GM21529 (cell line): ENCODE measurements around the gene MRGPRG.
"Not testable (repeated sequence)": the region's sequence is repeated elsewhere in the genome, so short reads cannot be mapped to it uniquely, and the experiment has no call there.

Experiments used
- ATAC-seq: cut with Tn5 transposase; IDR thresholded peaks from one replicate; pipeline ENCODE4 v1.9.1; 2021; ENCODE audit not compliant: unreplicated experiment

The MRGPRG gene

DNA sequence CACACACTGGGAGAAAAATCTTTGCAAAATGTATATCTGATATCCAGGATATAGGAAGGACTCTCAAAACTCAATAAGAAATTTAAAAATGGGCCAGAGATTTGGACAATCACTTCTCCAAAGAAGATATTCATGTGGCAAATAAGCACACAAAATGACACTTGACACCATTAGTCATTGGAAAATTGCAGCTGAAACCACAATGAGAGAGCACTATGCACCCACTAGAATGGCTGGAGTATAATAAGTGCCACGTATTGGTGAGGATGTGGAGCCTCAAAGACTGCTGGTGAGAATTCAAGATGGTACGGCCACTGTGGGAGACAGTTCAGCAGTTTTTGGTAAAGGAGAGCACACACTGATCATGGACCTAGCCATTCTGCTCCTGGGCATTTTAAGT, 40.7 kb downstream of the MRGPRG start:
- no peak for ATAC-seq

DNA sequence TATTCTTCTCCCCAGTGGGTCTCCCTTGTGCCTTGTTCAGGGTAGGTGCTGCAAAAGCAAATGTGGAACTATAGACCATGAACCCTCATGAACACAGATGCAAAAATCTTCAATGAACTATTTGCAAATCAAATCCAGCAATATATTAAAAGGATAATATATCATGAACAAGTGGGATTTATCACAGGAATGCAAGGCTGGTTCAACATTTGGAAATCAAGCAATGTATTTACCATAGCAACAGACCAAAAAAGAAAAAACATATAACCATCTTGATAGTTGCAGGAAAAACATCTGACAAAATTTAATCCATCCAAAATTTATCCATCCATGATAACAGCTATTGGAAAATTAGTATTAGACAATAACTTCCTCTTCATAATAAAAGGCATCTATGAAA, 42.1 kb downstream of the MRGPRG start:
- ATAC-seq, result no peak

DNA sequence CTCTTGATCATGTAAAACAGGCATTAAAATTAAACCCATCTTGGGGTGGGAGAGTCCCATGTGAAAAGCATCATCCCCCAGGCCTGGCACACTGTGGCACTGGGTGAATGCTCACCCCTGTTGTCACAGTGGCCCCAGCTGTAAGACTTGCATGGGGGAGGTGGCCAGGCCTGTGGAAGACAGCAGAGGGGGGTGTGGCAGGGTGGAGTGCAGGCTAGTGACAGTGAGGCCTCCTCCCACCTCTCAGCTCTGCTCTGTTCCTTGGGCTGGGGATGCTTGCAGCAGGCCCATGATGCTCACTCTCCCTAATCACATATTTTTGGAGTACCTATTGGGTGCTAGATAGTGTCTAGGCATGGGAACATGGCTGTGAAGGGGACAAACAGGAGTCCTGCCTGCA, 43.4 kb downstream of the MRGPRG start:
- no peak for ATAC-seq

DNA sequence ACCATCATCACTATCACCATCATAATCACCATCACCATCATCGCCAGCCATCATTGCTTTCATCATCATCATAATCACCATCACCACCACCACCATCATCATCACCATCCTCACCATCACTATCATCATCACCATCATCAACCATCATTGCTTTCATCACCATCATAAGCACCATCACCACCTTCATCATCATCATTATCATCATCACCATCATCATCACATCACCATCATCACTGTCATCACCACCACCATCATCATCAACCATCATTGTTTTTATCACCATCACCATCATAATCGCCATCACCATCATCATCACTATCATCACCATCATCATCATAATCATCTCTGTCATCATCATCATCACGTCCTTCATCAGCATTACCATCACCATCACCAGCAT, 44.2 kb downstream of the MRGPRG start:
- no peak for ATAC-seq

DNA sequence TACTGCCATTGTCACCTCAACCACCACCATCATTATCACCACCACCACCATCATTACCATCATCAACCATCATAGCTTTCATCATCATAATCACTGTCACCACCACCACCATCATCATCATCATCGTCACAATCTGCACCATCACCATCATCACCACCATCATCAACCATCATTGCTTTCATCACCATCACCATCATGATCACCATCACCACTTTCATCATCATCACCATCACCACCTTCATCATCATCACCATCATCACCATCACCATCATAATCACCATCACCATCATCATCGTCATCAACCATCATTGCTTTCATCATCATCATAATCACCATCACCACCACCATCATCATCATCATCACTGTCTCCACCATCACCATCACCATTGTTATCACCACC, 44.8 kb downstream of the MRGPRG start:
- ATAC-seq, result no peak

DNA sequence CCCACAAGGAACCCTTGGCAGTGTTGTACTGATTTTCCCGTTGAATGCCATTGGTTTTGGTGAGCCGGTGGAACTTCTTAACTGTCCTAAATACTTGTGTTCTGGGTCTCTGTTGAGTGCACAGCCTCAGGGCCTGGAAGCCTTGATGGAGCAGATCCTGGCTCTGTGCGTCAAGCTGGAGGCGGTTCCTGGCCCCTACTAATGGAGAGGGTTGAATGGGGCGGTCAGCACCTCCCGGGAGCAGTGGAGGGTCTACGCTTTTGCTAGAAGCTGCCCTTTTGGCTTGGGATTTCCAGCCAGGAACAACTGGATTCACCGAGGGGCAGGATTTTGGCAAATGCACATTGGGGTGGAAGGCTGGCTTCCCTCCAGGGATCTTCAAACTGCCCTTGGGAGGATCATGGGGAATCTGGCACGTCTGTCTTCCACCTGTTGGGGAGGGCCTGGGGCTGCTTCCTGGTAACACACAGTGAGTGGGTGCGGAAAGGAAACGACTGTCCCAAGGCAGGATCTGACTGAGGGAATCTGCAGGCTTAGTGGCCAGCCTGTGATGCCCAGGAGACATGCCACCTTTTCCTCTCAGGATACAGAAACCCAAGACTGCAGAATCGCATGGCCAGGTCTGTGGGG, 46.6 kb downstream of the MRGPRG start:
- no peak for ATAC-seq

DNA sequence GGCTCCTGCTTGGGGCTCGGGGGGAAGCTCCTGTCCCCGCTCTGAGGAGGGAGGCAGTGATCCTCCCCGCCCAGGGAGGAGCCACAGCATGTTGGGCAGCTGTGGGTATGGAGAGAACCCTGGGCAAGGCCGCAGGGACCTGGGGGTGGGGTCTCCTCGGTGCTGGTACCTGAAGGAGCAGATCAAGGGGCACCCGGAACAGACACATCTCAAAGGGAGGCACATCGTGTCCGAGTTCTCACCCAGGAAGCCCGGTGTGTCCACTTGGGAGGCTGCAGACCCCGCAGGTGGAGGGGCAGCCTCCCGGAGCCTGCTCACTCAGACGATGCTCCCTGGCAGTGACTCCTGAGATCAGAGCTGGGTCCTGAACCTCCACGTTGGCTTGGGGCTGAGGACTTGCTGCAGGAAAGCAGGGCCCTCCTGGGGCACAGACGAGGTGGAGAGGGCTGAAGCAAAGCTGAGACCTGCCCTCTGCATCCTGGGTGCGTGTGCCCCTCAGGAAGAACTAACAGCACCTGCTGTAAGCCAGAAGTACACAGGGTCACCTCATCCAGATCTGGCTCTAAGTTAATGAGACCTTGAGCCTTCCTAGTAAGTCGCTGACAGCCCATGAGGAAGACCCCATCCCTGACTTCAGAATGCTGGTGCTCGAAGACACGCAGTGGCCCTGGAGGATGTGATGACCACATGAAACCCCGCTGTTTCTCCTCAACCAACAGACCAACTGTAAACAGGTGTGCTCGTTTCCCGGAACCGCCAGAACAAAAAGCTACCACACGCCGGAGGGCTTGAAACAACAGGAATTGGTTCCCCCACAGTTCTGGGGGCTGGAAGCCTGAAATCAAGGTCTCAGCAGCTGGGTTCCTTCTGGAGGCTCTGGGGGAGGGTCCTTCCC, 47.6 kb downstream of the MRGPRG start:
- ATAC-seq, result no peak

DNA sequence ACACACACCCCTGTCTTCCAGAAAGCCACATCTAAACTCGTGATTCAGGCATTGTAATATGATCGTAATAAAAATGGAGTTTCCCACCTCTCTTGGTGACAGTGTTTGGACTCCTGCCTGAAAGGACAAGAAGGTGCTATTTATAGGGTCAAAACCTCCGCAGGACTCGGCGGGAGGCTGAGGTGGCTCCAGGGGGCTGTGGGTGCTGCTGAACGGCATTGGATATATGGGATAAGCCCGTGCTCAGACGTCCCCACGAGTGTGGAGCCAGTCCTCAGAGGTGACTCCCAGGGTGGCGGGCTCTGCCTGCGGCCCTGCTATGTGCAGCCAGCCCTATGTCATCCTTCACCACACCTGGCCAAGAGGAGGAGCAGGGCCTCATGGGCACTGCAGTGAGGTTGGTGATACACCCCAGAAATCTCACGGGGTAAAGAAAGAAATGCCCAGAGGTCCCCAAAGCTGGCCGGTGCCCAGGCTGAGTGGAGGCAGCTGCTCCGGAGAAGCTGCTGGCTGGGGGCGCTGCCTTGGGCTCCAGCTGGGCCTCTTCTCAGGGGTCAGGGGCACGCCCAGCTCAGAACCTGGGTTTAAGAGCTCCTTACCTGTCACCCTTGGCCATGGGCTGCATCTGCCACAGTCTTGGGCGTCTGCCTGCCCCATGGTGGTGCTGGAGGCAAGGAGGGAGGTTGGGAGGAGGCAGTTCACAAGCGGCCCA, 48.4 kb downstream of the MRGPRG start:
- no peak for ATAC-seq

DNA sequence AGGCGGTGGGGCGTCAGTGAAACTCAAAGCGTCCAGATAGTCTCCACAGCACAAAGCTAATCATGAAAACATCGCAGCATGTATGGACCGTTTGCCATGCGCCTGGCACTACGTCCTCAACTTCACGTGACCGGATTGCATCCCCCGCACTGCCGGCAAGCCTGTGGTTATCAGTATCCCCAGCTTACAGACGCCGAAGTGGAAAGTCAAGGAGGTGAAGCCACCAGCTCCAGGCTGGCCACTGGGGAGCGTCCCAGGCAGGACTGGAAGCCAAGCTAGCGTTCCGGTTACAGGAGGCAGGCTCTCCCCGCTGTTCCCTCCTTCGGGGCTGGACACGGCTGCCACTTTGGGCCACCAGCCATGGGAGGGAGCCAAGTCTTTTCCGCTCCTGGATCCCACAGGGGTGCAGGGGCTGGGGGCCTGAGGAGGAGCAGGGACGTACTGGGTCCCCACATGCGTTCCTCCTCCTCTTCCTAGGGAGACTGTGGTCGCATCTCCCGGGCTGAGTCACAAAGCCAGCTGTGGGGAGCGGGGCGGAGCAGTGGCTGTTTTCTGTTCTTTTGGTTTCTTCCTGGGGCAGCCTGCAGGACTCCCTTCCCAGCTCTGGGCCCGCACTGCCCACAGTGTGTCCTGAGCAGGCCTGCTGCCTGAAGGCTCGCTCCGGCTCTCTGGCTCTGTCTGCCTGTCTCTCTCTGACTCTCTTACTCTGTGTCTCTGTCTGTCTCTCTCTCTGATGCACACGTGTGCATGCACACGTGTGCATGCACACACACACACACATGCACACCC, 49.2 kb downstream of the MRGPRG start:
- ATAC-seq, result no peak

DNA sequence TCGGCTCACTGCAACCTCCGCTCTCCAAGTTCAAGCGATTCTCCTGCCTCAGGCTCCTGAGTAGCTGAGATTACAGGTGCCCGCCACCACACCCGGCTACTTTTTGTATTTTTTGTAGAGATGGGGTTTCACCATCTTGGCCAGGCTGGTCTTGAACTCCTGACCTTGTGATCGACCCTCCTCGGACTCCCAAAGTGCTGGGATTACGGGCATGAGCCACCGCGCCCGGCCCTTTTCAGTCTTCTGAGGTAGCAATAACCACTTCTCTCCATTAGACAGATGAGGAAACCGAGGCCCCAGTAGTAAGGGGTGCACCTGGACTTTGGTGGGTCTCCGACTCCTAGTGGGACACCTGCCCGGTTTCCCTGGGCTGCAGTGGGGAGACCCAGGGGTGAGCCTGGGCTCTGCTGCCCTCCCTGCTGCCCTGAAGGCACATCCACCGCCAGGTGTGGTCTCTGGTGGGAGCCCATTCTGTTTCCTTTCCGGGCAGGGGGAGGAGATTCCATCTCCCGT, 49.8 kb downstream of the MRGPRG start:
- ATAC-seq, result not testable (repeated sequence)
